ENCODE data around the gene CDKN2B. TPM values are rescaled to one million over a fixed set of nuclear protein-coding genes. Genes with fewer than 3 reads are reported as not detected.

CDKN2B gene
- total RNA-seq, 1 experiment from 2014 or later, result 9.8 TPM

DNA sequence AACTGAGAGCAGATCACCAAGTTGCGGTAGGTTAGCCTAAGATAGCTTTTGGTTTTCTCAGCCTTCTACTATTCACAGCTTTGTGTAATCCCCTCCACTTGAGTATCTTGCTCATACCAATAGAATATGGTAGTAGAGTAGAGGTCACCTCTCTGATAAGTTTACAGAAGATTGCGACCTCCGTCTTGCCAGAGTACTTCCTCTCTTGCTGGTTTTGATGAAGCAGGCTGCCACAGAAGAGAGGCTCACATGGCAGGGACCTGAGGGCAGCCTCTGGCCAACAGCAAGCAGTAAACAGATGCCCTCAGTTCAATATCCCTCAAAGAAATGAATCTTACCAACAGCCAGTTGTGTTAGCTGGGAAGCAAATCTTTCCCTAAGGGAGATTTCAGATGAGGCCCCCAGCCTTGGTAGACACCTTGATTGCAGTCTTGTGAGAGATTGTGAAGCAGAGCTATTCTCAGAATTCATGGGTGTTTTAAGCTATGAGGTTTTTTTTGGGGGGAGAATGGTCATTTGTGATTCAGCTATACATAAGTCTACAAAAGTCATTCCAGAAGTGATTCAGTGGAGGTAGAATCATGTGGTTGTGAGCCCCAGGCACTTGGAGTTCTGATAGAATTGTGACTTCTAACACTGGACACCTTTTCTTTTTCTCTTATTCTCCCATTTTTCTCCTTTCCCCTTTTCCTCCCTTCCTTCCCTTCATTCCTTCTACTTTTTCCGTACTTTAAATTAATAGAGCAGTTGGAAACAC is 22.7 kb upstream of the CDKN2B start:
- no peaks in the 10 kb centered on the region for H3K79me2 ChIP-seq (ENCODE audit: insufficient read depth, low read length)
- no peaks in the 10 kb centered on the region for H3K9me3 ChIP-seq (ENCODE audit: control insufficient read depth in 1 of 2, insufficient read depth in 1 of 2, low read depth in 1 of 2, low read length in 2 of 2)
- no peak overlapping the region for H3K4me2 ChIP-seq (ENCODE audit: low read length)
- H3K9me2 ChIP-seq (ENCODE audit: insufficient read depth), result no peaks in the 10 kb centered on the region
- no peaks in the 10 kb centered on the region for H4K20me1 ChIP-seq (ENCODE audit: insufficient read depth)
- DNase-seq (ENCODE audit: low read depth, low spot score) (no peak), ATAC-seq (no peak)
- no peaks in the 10 kb centered on the region for H3K27me3 ChIP-seq (ENCODE audit: insufficient read depth, low read length)
- no TSS peak for BruUV-seq (replicated peaks)
- TF ChIP-seq ZFX (IDR thresholded peaks at IDR 0.05), result no peak
- no peak for TF ChIP-seq EGR1 (IDR thresholded peaks at IDR 0.05; ENCODE audit: low read depth)
- TF ChIP-seq CBX3 (IDR thresholded peaks at IDR 0.05; ENCODE audit: low read depth), result no peak
- TF ChIP-seq ELF1 (IDR thresholded peaks at IDR 0.05; ENCODE audit: borderline replicate concordance, low read depth), result no peak
- TF ChIP-seq POLR2AphosphoS5 (IDR thresholded peaks at IDR 0.05; ENCODE audit: low read depth, low read length), result no peak
- TF ChIP-seq YY1 (IDR thresholded peaks at IDR 0.05; ENCODE audit: extremely low read depth, insufficient replicate concordance, low read depth, low read length), result no peak
- TF ChIP-seq EZH2 (IDR thresholded peaks at IDR 0.05), result no peak
- no peak for TF ChIP-seq JUND (IDR thresholded peaks at IDR 0.05)
- TF ChIP-seq EZH2phosphoT487 (IDR thresholded peaks at IDR 0.05; ENCODE audit: borderline replicate concordance), result no peak
- TF ChIP-seq, protein P1, sequence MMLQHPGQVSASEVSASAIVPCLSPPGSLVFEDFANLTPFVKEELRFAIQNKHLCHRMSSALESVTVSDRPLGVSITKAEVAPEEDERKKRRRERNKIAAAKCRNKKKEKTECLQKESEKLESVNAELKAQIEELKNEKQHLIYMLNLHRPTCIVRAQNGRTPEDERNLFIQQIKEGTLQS (IDR thresholded peaks at IDR 0.05), result no peak
- no peak for TF ChIP-seq RAD21 (IDR thresholded peaks at IDR 0.05; ENCODE audit: low read depth)
- TF ChIP-seq, protein P2, sequence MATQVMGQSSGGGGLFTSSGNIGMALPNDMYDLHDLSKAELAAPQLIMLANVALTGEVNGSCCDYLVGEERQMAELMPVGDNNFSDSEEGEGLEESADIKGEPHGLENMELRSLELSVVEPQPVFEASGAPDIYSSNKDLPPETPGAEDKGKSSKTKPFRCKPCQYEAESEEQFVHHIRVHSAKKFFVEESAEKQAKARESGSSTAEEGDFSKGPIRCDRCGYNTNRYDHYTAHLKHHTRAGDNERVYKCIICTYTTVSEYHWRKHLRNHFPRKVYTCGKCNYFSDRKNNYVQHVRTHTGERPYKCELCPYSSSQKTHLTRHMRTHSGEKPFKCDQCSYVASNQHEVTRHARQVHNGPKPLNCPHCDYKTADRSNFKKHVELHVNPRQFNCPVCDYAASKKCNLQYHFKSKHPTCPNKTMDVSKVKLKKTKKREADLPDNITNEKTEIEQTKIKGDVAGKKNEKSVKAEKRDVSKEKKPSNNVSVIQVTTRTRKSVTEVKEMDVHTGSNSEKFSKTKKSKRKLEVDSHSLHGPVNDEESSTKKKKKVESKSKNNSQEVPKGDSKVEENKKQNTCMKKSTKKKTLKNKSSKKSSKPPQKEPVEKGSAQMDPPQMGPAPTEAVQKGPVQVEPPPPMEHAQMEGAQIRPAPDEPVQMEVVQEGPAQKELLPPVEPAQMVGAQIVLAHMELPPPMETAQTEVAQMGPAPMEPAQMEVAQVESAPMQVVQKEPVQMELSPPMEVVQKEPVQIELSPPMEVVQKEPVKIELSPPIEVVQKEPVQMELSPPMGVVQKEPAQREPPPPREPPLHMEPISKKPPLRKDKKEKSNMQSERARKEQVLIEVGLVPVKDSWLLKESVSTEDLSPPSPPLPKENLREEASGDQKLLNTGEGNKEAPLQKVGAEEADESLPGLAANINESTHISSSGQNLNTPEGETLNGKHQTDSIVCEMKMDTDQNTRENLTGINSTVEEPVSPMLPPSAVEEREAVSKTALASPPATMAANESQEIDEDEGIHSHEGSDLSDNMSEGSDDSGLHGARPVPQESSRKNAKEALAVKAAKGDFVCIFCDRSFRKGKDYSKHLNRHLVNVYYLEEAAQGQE (IDR thresholded peaks at IDR 0.05; ENCODE audit: low read depth), result no peak
- TF ChIP-seq, protein P3, sequence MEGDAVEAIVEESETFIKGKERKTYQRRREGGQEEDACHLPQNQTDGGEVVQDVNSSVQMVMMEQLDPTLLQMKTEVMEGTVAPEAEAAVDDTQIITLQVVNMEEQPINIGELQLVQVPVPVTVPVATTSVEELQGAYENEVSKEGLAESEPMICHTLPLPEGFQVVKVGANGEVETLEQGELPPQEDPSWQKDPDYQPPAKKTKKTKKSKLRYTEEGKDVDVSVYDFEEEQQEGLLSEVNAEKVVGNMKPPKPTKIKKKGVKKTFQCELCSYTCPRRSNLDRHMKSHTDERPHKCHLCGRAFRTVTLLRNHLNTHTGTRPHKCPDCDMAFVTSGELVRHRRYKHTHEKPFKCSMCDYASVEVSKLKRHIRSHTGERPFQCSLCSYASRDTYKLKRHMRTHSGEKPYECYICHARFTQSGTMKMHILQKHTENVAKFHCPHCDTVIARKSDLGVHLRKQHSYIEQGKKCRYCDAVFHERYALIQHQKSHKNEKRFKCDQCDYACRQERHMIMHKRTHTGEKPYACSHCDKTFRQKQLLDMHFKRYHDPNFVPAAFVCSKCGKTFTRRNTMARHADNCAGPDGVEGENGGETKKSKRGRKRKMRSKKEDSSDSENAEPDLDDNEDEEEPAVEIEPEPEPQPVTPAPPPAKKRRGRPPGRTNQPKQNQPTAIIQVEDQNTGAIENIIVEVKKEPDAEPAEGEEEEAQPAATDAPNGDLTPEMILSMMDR (IDR thresholded peaks at IDR 0.05 in 2 of 3, conservative IDR thresholded peaks at IDR 0.05 in 1 of 3; ENCODE audit: borderline replicate concordance in 1 of 3, insufficient read depth in 1 of 3, low read depth in 2 of 3, low read length in 2 of 3), result no peak
- no peaks in the 10 kb centered on the region for H3K36me3 ChIP-seq (ENCODE audit: control insufficient read depth in 1 of 2, insufficient read depth in 2 of 2, low read length in 2 of 2)
- intact Hi-C loops (cut with micrococcal nuclease), result no loop called here
- no peak overlapping the region for H2AFZ ChIP-seq (ENCODE audit: low read depth, low read length, poor library complexity, severe bottlenecking)
- no peak overlapping the region for H3K27ac ChIP-seq (ENCODE audit: low read depth, low read length)
- H3K4me3 ChIP-seq (replicated peaks in 1 of 2; ENCODE audit: low read depth in 1 of 2, low read length in 2 of 2), result no peak overlapping the region
- ChIA-PET RAD21 (ENCODE audit: low non-redundant PET in 1 of 2, low total read pairs in 2 of 2, uncharacterized antibody in 2 of 2, unreplicated experiment in 2 of 2) (no interaction called here), CTCF (interaction anchor here (0.8 to 1.0 kb wide), 2 partner anchors 23 to 213 kb away, joined by 3 to 4 read pairs; partner anchors contain the start of gene CDKN2B), POLR2A (interaction anchor here (0.7 kb wide), 1 partner anchor 23 kb away, joined by 3 read pairs; the partner anchor contains the start of gene CDKN2B)
- H3K4me1 ChIP-seq (ENCODE audit: control insufficient read depth in 1 of 2, insufficient read depth in 2 of 2, low read length in 2 of 2), result peaks cover 7 to 8% of the 10 kb centered on the region in 2 experiments; a peak in 3 of 4 replicates
- H3K9ac ChIP-seq (ENCODE audit: low read length), result no peak overlapping the region
